C4-2B (cell line): ENCODE data around the gene TCF12.

ENCODE experiments used
- H3K27ac ChIP-seq: fragments of 450-650 bp; 2 replicates; pipeline ENCODE4 v1.5.1; 2017
- ZFX ChIP-seq: fragments of 450-650 bp; IDR thresholded peaks from 2 replicates; pipeline ENCODE4 v1.6.1; 2017
- TF ChIP-seq, protein P1 (sequence below): fragments of 450-650 bp; conservative IDR thresholded peaks from 2 replicates; pipeline ENCODE4 v1.5.1; 2017; ENCODE audit warnings: mild to moderate bottlenecking

TCF12 gene

GRCh38 chr15:57048930-57049549 is 130.6 kb downstream of the TCF12 start:
- no peak overlapping the region for H3K27ac ChIP-seq
- TF ChIP-seq, protein P1, sequence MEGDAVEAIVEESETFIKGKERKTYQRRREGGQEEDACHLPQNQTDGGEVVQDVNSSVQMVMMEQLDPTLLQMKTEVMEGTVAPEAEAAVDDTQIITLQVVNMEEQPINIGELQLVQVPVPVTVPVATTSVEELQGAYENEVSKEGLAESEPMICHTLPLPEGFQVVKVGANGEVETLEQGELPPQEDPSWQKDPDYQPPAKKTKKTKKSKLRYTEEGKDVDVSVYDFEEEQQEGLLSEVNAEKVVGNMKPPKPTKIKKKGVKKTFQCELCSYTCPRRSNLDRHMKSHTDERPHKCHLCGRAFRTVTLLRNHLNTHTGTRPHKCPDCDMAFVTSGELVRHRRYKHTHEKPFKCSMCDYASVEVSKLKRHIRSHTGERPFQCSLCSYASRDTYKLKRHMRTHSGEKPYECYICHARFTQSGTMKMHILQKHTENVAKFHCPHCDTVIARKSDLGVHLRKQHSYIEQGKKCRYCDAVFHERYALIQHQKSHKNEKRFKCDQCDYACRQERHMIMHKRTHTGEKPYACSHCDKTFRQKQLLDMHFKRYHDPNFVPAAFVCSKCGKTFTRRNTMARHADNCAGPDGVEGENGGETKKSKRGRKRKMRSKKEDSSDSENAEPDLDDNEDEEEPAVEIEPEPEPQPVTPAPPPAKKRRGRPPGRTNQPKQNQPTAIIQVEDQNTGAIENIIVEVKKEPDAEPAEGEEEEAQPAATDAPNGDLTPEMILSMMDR = no peak
- no peak for TF ChIP-seq ZFX

DNA sequence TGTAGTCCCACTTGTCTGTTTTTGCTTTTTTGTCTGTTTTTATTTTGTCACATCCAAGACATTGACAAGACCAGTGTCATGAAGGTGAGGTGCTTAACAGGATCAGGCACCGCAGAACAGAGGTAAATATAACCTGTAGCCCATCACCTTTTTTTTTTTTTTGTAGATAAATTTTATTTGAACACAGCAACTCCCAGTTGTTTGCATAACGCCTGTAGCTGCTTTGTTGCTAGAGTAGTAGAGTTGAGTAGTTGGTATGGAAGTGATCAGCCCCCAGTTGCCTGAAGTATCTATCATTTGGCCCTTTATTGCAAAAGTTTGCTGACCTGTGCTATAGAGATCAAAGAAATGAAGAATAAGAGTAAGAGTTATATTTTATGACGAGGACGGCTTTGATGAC is 135.0 kb downstream of the TCF12 start:
- no peak overlapping the region for H3K27ac ChIP-seq
- TF ChIP-seq, protein P1 = no peak
- TF ChIP-seq ZFX = no peak

DNA sequence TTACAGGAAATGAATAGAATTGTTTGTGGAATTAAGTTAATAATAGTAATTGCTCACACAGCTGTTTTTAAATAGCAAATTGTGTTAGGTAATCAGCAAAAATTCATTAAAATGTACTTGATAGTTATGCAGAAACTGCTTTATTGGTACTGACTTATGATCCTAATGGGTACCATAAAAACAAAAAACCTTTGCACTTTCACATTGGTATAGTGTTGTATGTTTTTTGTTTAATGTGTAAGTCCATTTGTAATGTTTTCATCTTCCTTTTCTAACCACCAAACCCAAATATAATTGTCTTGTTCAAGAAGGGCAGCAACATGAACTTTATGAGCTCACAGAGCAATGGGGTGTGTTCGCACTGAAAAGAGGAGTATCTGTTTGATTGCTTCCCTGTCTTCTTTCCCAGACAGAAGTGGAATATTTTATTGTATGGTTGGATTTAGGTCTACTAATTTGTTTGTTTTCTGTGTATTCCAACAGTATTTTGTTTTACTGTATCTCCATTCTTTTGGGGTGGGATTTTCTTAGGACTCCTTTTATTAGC is 135.8 kb downstream of the TCF12 start:
- no peak overlapping the region for H3K27ac ChIP-seq
- TF ChIP-seq, protein P1 = no peak
- TF ChIP-seq ZFX = no peak

DNA sequence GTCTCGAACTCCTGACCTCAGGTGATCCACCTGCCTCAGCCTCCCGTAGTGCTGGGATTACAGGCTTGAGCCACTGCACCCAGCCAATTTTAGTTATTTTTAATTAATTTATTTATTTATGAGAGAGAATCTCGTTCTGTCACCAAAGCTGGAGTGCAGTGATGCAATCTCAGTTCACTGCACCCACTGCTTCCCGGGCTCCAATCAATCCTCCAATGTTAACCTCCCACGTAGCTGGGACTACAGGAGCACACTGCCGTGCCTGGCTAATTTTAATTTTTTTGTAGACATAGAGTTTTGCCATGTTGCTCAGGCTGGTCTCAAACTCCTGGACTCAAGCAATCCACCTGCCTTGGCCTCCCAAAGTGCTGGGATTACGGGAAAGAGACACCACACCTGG is 137.9 kb downstream of the TCF12 start:
- no peak for TF ChIP-seq ZFX
- TF ChIP-seq, protein P1 = no peak
- no peak overlapping the region for H3K27ac ChIP-seq

GRCh38 chr15:57057134-57057930 is 138.9 kb downstream of the TCF12 start:
- no peak for TF ChIP-seq ZFX
- TF ChIP-seq, protein P1 = no peak
- no peak overlapping the region for H3K27ac ChIP-seq

GRCh38 chr15:57059026-57059660 is 140.7 kb downstream of the TCF12 start:
- H3K27ac ChIP-seq = no peak overlapping the region
- TF ChIP-seq, protein P1 = no peak
- TF ChIP-seq ZFX = no peak

DNA sequence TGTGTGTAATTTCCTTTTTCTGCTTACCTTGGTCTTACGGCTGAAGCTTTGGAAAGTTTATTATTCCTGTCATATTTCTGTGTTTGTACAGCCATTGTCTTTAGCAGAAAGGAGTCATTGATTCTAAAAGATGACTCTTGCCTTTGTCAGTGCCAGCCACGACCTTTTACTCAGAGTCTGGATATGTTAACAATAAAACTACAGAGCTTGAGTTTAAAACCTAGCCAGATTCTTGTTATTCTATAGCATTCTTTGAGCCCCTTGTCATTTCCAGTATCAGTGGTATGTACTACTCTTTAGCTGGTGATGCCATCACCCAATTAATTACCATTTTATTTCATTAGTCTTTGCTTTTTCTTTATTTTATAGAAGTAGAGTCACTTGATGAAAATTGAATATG is 142.4 kb downstream of the TCF12 start:
- TF ChIP-seq ZFX = no peak
- H3K27ac ChIP-seq = no peak overlapping the region
